Peyer's patch (tissue), 4 donors: Measurements from ENCODE around the gene SPTAN1. TPM values are rescaled to one million over a fixed set of nuclear protein-coding genes. Genes with fewer than 3 reads are reported as not detected.
A peak's percentile ranks its signal among the peaks of the same experiment; 100 is the strongest.

Experiments
- DNase-seq, 3 donors: peaks; one replicate each; pipeline ENCODE4 v3.0.0-alpha.2; 2017 to 2019
- H3K27ac ChIP-seq, 4 donors: fragments of 200-600 bp; sonication (generic); one replicate each; pipeline ENCODE4 v1.5.1; 2016 to 2019
- H3K27me3 ChIP-seq, 2 donors: fragments of 200-600 bp; sonication (generic); one replicate each; pipeline ENCODE4 v1.5.1; 2019
- H3K36me3 ChIP-seq, 3 donors: fragments of 200-600 bp; sonication (generic); one replicate each; pipeline ENCODE4 v1.5.1; 2016 to 2019
- H3K4me1 ChIP-seq, 4 donors: fragments of 200-600 bp; sonication (generic); one replicate each; pipeline ENCODE4 v1.5.1; 2016 to 2019
- H3K4me3 ChIP-seq, 4 donors: fragments of 200-600 bp; sonication (generic); 1 replicate in 3 of 4; 2 replicates in 1 of 4; pipeline ENCODE4 v1.5.1; 2016 to 2019; ENCODE audit warnings: mild to moderate bottlenecking in 1 of 4
- H3K9me3 ChIP-seq, 4 donors: fragments of 200-600 bp; sonication (generic); one replicate each; pipeline ENCODE4 v1.5.1; 2016 to 2019; ENCODE audit warnings: mild to moderate bottlenecking in 1 of 4
- POLR2A ChIP-seq, 2 donors: fragments of 450-650 bp; IDR thresholded peaks; one replicate each; pipeline ENCODE4 v1.5.1; 2017; ENCODE audit warnings: antibody characterized with exemption in 2 of 2, mild to moderate bottlenecking in 2 of 2, moderate library complexity in 2 of 2
- total RNA-seq, 4 donors: library from RNA; depleted of rRNA; stranded (reverse); fragments of >200 nt; gene quantifications; one replicate each; pipeline ENCODE4 v1.1.0, GENCODE V29; 2016
- TF ChIP-seq, protein P1 (sequence below), 6 experiments: fragments of 450-650 bp in 4 of 6; fragments of 200-600 bp in 2 of 6; sonication (generic) in 1 of 6; IDR thresholded peaks; one replicate each; pipeline ENCODE4 v1.5.1; 2017 to 2019; ENCODE audit warnings: antibody characterized with exemption in 6 of 6, mild to moderate bottlenecking in 3 of 6, moderate library complexity in 1 of 6

Gene SPTAN1
- total RNA-seq, 4 donors from 2014 or later, result 251 to 586 (median 269) TPM

DNA sequence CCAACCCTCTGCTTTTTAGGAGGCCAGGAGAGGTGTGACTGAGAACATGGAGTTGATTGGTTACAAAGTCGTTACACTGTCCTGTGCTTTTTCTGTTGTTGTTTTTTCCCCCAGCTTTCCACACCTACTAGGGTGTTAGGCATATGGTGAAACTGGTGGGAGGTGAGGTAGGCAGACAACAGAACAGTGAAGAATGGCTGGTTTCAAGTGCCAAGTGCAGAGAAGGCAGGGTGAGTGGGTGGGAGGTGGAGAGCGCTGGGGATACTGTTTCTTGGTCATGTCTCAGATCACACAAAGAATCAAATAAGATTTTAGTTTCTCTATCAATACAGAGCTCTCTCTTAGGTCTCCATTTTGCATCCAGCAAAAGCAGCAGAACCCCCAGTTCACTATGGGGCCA lies 2.2 kb upstream of the SPTAN1 start:
- H3K9me3 ChIP-seq, result no peaks in the 10 kb centered on the region
- H3K27ac ChIP-seq, result peak overlapping the region in 3 of 4 donors; percentile 96 to 100 (median 99)

DNA sequence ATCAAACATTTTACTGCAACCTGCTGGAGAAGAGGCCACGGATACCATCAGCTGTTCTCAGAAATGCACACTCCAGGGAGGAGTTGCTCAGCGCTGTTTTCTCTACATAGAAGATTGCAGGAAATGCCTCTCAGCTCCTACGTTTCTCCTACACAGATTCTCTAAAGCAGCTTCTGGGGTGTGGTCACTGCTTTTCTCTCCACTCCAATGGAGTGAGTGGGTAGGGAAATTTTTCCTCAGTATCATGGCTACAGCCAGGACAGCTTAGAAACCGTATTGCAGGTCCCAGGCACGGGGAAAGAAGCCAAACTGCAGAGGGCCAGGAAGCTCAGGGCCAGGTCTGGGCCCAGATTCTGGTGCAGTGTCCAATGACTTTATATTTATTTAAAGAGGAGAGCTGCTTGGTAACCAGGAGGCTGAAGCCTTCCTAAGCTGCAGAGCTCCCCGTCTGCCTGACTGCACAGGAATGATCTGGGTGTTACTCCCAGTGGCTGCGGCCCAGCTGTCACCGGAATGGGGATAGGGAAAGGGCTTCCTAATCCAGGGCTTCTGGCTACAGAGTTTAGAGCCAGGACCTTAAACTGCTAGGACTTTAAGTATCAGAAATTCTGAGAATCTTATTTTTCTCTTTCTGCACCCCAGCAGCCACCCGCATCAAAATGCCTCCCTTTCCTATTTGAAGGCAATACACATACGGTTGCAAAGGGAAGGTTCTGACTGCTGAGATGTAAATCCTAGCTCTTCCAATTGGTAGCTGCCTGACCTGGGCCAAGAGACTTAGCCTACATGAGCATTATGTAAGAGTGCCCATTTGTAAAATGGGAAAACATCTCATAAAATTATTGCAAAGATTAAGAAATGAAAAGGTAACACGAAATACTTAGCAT lies 1.4 kb upstream of the SPTAN1 start:
- no peaks in the 10 kb centered on the region for H3K9me3 ChIP-seq
- peak overlapping the region; percentile 96 to 100 (median 98) for H3K27ac ChIP-seq
- no peak for DNase-seq
- H3K4me1 ChIP-seq, result peaks cover 0 to 36% (median 11%) of the 10 kb centered on the region in 4 donors
- TF ChIP-seq, protein P1, sequence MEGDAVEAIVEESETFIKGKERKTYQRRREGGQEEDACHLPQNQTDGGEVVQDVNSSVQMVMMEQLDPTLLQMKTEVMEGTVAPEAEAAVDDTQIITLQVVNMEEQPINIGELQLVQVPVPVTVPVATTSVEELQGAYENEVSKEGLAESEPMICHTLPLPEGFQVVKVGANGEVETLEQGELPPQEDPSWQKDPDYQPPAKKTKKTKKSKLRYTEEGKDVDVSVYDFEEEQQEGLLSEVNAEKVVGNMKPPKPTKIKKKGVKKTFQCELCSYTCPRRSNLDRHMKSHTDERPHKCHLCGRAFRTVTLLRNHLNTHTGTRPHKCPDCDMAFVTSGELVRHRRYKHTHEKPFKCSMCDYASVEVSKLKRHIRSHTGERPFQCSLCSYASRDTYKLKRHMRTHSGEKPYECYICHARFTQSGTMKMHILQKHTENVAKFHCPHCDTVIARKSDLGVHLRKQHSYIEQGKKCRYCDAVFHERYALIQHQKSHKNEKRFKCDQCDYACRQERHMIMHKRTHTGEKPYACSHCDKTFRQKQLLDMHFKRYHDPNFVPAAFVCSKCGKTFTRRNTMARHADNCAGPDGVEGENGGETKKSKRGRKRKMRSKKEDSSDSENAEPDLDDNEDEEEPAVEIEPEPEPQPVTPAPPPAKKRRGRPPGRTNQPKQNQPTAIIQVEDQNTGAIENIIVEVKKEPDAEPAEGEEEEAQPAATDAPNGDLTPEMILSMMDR (IDR thresholded peaks at IDR 0.05), result no peak
- no peak for TF ChIP-seq POLR2A (IDR thresholded peaks at IDR 0.05)
- H3K27me3 ChIP-seq, result no peaks in the 10 kb centered on the region
- no peaks in the 10 kb centered on the region for H3K36me3 ChIP-seq
- H3K4me3 ChIP-seq, result peak overlapping the region in 2 of 4 donors; percentile 98 to 99

More for the DNA sequence above, 2.2 kb upstream of the SPTAN1 start:
- no peak for TF ChIP-seq POLR2A (IDR thresholded peaks at IDR 0.05)
- TF ChIP-seq, protein P1 (IDR thresholded peaks at IDR 0.05), result no peak
- no peaks in the 10 kb centered on the region for H3K27me3 ChIP-seq
- no peak overlapping the region for H3K4me3 ChIP-seq
- no peak for DNase-seq
- H3K36me3 ChIP-seq, result no peaks in the 10 kb centered on the region
- H3K4me1 ChIP-seq, result peaks cover 0 to 28% (median 9%) of the 10 kb centered on the region in 4 donors

DNA sequence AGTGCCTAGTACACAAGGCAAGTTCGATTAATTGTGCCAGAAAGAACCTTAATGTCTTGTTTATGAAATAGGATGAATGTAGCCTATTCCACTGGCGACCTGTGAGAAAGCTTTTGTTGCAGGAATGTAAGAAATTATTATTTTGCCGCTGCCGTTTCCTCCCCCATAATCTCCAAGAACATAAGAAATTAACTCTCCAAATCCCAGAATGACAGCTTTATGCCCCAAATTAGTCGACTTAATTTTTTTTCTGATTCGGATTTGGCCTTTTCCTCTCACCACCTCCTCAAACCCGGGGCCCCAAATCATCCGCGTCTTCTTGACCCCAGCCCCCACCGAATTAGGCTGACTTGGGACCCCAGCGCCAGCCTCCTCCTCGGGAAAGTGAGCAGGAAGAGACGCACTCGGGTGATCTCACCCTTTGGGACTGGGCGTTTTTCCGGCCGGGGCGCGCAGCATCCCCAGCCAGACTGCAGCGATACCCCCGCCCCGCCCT lies 682 bp upstream of the SPTAN1 start:
- Histone ChIP-seq H3K4me3 (peak overlapping the region; percentile 94 to 100 (median 98)), H3K4me1 (peaks cover 0 to 43% (median 12%) of the 10 kb centered on the region in 4 donors), H3K27me3 (no peaks in the 10 kb centered on the region), H3K36me3 (no peaks in the 10 kb centered on the region), H3K9me3 (no peaks in the 10 kb centered on the region), H3K27ac (peak overlapping the region; percentile 96 to 100 (median 98))
- DNase-seq, result no peak
- TF ChIP-seq, protein P1 (IDR thresholded peaks at IDR 0.05), result no peak
- peak in 1 of 2 donors; percentile 22 for TF ChIP-seq POLR2A (IDR thresholded peaks at IDR 0.05)

DNA sequence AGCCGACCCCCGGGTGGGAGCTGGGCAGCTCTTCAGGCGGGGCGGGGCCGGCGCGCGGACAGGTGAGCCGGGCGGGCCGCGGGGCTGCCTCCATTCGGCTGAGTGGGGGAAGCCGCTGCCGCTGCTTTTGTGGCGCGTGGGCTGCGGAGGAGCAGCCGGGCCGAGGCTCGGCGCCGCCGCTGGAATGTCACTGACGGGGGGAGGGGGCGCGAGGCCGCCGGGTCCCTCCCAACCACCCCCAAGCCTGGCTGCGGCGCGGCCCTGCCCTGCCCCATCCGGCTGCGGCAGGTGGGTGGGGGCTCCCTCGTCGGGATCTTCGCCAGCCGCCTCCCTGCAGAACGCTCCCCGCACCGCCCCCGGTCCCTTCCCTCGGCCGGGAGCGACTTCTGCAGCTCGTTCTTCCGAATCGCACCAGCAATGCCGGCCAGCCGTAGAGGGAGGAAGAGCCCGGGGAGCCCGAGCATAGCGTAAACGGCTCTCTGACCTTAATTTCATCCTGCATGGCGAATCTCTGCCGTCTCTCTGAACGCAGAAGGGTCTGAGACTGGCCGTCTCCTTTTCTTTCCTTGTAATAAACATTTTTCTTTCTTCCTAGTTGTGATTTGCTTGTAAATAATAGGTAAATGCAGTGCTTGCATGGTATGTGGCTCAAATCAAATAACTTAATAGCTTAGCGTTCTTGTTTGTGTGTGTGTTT lies 505 bp downstream of the SPTAN1 start:
- Histone ChIP-seq H3K4me3 (peak overlapping the region; percentile 94 to 100 (median 98)), H3K27me3 (no peaks in the 10 kb centered on the region), H3K9me3 (no peaks in the 10 kb centered on the region), H3K4me1 (peaks cover 0 to 52% (median 15%) of the 10 kb centered on the region in 4 donors), H3K27ac (peak overlapping the region; percentile 96 to 100 (median 98)), H3K36me3 (no peaks in the 10 kb centered on the region)
- TF ChIP-seq, protein P1 (IDR thresholded peaks at IDR 0.05), result no peak
- TF ChIP-seq POLR2A (IDR thresholded peaks at IDR 0.05), result no peak
- peak in 2 of 3 donors; percentile 48 to 71 for DNase-seq

DNA sequence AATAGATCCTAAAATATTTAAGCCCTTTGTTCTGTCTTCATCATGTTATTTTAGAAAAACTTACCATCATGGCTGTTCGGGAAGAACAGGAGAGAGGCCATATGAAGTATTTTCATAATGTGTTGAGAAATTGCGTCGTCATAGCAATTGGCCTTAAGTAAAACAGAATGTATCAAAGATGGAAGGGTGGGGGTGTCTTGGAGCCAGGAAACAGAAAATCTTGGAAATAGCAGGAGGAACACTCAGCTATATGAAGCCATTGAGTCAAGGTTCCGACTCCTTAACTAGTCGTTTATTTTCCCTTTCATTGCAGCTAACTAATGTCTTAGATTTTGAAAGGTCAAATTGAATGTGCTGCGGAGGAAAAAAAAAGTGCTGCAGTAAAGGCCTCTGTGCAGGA lies 1.3 kb downstream of the SPTAN1 start:
- Histone ChIP-seq H3K9me3 (no peaks in the 10 kb centered on the region), H3K27ac (peak overlapping the region; percentile 52 to 100 (median 97)), H3K4me3 (peak overlapping the region in 3 of 4 donors; percentile 94 to 100 (median 98)), H3K4me1 (peaks cover 0 to 60% (median 20%) of the 10 kb centered on the region in 4 donors), H3K36me3 (no peaks in the 10 kb centered on the region), H3K27me3 (no peaks in the 10 kb centered on the region)
- TF ChIP-seq, protein P1 (IDR thresholded peaks at IDR 0.05), result no peak
- no peak for TF ChIP-seq POLR2A (IDR thresholded peaks at IDR 0.05)
- no peak for DNase-seq
